B cell (primary cell): Measurements from ENCODE around the gene AMBRA1. TPM values are rescaled to one million over a fixed set of nuclear protein-coding genes. Genes with fewer than 3 reads are reported as not detected.

Experiments used
- ATAC-seq: fragments of 200-7000 bp; cut with Tn5 transposase; one replicate; pipeline ENCODE4 v1.10.0; 2021; ENCODE audit warnings: low read depth, mild to moderate bottlenecking, moderate number of reproducible peaks, moderate library complexity
- CTCF ChIA-PET: fragments of 350-600 bp; sonication (Branson Sonifier 250); formaldehyde crosslinking; loops from one replicate; lab custom pipeline; 2021; ENCODE audit warnings: antibody characterized with exemption, inconsistent platforms; lab: Charles Lee
- POLR2A ChIA-PET: fragments of 350-600 bp; sonication (Branson Sonifier 250); formaldehyde crosslinking; loops from one replicate; lab custom pipeline; 2021; ENCODE audit warnings: antibody characterized with exemption; lab: Charles Lee
- DNase-seq: peaks from one replicate; pipeline ENCODE4 v3.0.0; 2013
- H2AFZ ChIP-seq: 2 replicates; pipeline ENCODE4 v1.6.1; 2012; ENCODE audit warnings: mild to moderate bottlenecking, low read depth, low read length; ENCODE audit not compliant: insufficient read depth, poor library complexity, severe bottlenecking
- H3K27ac ChIP-seq, 2 donors: 1 replicate in 1 of 2; 2 replicates in 1 of 2; pipeline ENCODE4 v1.5.1; 2012 to 2013; ENCODE audit warnings: low read length in 2 of 2, mild to moderate bottlenecking in 2 of 2, moderate library complexity in 1 of 2
- H3K27me3 ChIP-seq, 4 experiments: fragments of 200-600 bp in 1 of 4; sonication (generic) in 1 of 4; replicated peaks in 1 of 4; 1 replicate in 2 of 4; 2 replicates in 2 of 4; pipeline versions ENCODE4 v1.6.1 to v1.7.0; 2013 to 2016; ENCODE audit warnings: low read length in 3 of 4, mild to moderate bottlenecking in 2 of 4, mixed read lengths in 1 of 4, moderate library complexity in 1 of 4; ENCODE audit not compliant: insufficient read depth in 4 of 4, control insufficient read depth in 3 of 4; ENCODE audit errors: control extremely low read depth in 1 of 4
- H3K36me3 ChIP-seq, 2 experiments: replicated peaks in 1 of 2; 1 replicate in 1 of 2; 2 replicates in 1 of 2; pipeline versions ENCODE4 v1.6.1 to v1.7.1; 2013; ENCODE audit warnings: low read length in 1 of 2; ENCODE audit not compliant: insufficient read depth in 2 of 2, control insufficient read depth in 1 of 2; ENCODE audit errors: control extremely low read depth in 1 of 2, extremely low read depth in 1 of 2
- H3K4me1 ChIP-seq, 2 donors: fragments of 200-600 bp in 1 of 2; sonication (generic) in 1 of 2; 1 replicate in 1 of 2; 2 replicates in 1 of 2; pipeline versions ENCODE4 v1.5.1 to v1.6.1; 2013 to 2017; ENCODE audit warnings: low read length in 2 of 2; ENCODE audit not compliant: control insufficient read depth in 2 of 2, insufficient read depth in 2 of 2
- H3K4me2 ChIP-seq: replicated peaks from 2 replicates; pipeline ENCODE3; 2012; ENCODE audit warnings: mild to moderate bottlenecking, low read depth, low read length; ENCODE audit not compliant: poor library complexity, severe bottlenecking
- H3K4me3 ChIP-seq, 5 experiments: fragments of 200-600 bp in 1 of 5; sonication (generic) in 1 of 5; 1 replicate in 3 of 5; 2 replicates in 2 of 5; pipeline versions ENCODE4 v1.5.1 to v1.7.0; 2011 to 2016; ENCODE audit warnings: low read length in 4 of 5, mild to moderate bottlenecking in 4 of 5, low read depth in 2 of 5, control low read depth in 1 of 5, moderate library complexity in 1 of 5; ENCODE audit not compliant: insufficient read depth in 1 of 5; ENCODE audit errors: control extremely low read depth in 1 of 5, extremely low read depth in 1 of 5
- H3K79me2 ChIP-seq: fragments of 200-600 bp; sonication (generic); one replicate; pipeline ENCODE4 v1.6.0; 2016; ENCODE audit warnings: low read length; ENCODE audit not compliant: control insufficient read depth, insufficient read depth
- H3K9ac ChIP-seq: fragments of 200-600 bp; sonication (generic); 2 replicates; pipeline ENCODE4 v1.6.1; 2017; ENCODE audit warnings: mild to moderate bottlenecking, low read length, moderate library complexity
- H3K9me3 ChIP-seq, 3 donors: one replicate each; pipeline versions ENCODE4 v1.6.1 to v1.7.1; 2013; ENCODE audit warnings: low read length in 2 of 3; ENCODE audit not compliant: control insufficient read depth in 2 of 3, insufficient read depth in 1 of 3; ENCODE audit errors: control extremely low read depth in 1 of 3
- H4K20me1 ChIP-seq: 2 replicates; pipeline ENCODE4 v1.6.0; 2012; ENCODE audit warnings: mild to moderate bottlenecking, low read length; ENCODE audit not compliant: insufficient read depth, control insufficient read depth, poor library complexity, severe bottlenecking
- H3K27ac Mint-ChIP-seq: one replicate; pipeline ENCODE4 v1.8.0; 2021; ENCODE audit warnings: mixed read lengths
- H3K27me3 Mint-ChIP-seq: one replicate; pipeline ENCODE4 v1.8.0; 2021; ENCODE audit warnings: mixed read lengths
- H3K4me1 Mint-ChIP-seq: one replicate; pipeline ENCODE4 v1.8.0; 2021; ENCODE audit warnings: mixed read lengths
- H3K4me3 Mint-ChIP-seq: one replicate; pipeline ENCODE4 v1.8.0; 2021; ENCODE audit warnings: mixed read lengths
- H3K9me3 Mint-ChIP-seq: one replicate; pipeline ENCODE4 v1.8.0; 2022; ENCODE audit warnings: mixed read lengths; ENCODE audit not compliant: insufficient read depth
- EZH2 ChIP-seq: IDR thresholded peaks from 2 replicates; pipeline ENCODE4 v1.6.1; 2012; ENCODE audit warnings: borderline replicate concordance, low read depth, mild to moderate bottlenecking, moderate library complexity, low read length; ENCODE audit not compliant: insufficient read depth, poor library complexity, severe bottlenecking
- WGBS: methylation state at CpG from one replicate; pipeline ENCODE4 v1.1.5; 2013; ENCODE audit warnings: missing lambda C conversion rate; ENCODE audit not compliant: insufficient coverage; 5-methylcytosine and 5-hydroxymethylcytosine counted together
- intact Hi-C: fragments of 100-400 bp; cut with micrococcal nuclease; formaldehyde crosslinking; loops from one replicate; pipeline ENCODE4 v1.10.0; 2022
- polyA plus RNA-seq: library from polyadenylated mRNA; depleted of rRNA; stranded (reverse); fragments of >200 nt; gene quantifications from 2 replicates; pipeline ENCODE4 v1.2.3, GENCODE V29; 2012
- total RNA-seq, 2 donors: library from RNA; stranded (reverse); fragments of 120-200 nt in 1 of 2; gene quantifications; 1 replicate in 1 of 2; 2 replicates in 1 of 2; pipeline versions ENCODE4 v1.2.3 to v1.2.4, GENCODE V29; 2013 to 2022
- TF ChIP-seq, protein P1 (sequence below): fragments of 200-600 bp; IDR thresholded peaks from one replicate; pipeline ENCODE4 v1.8.0; 2022; ENCODE audit warnings: antibody characterized with exemption, mild to moderate bottlenecking

AMBRA1 gene
- total and polyA plus RNA-seq, 2 donors (not counting 1 experiment from before 2014, with no cell fraction given), result 13.8 to 36.1 TPM

DNA sequence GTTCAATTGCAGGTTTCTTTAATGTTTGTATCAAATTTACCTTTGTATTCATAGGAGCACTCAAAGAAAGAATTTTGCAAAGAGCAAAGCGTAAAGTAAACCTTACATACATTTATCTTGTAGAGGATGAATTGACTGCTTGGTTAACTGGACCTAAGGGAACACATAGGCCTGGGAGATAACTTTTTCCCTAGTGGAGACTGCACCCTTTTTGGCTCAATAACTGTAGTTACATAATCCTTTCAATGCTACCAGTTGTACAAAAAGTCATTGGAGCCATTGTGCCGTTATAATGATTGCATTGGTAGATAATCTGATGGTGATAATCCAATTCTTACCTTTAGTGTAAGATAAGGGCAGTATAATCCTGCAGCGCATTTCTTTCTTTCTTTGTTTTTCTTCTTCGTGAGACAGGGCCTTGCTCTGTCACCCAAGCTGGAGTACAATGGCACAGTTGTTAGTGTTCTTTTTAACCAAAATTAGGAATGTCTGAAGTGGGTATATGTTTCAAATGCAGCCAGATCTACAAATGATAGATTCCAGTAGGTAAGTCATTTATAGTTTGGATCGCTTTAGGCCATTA lies 41.8 kb upstream of the AMBRA1 start:
- H3K36me3 ChIP-seq, result peaks cover 4 to 35% of the 10 kb centered on the region in 2 experiments
- H3K27me3 Mint-ChIP-seq, result no peaks in the 10 kb centered on the region
- H3K27ac Mint-ChIP-seq, result no peak overlapping the region

More for the DNA sequence above, 41.8 kb upstream of the AMBRA1 start:
- H3K4me3 Mint-ChIP-seq, result no peak overlapping the region
- Histone ChIP-seq H3K27ac (no peak overlapping the region), H3K4me2 (no peak overlapping the region), H3K27me3 (no peaks in the 10 kb centered on the region), H3K9me3 (no peaks in the 10 kb centered on the region), H4K20me1 (peaks cover 11% of the 10 kb centered on the region), H3K4me3 (no peak overlapping the region), H2AFZ (no peak overlapping the region), H3K9ac (no peak overlapping the region), H3K79me2 (peaks cover 39% of the 10 kb centered on the region), H3K4me1 (no peaks in the 10 kb centered on the region)
- TF ChIP-seq, protein P1, sequence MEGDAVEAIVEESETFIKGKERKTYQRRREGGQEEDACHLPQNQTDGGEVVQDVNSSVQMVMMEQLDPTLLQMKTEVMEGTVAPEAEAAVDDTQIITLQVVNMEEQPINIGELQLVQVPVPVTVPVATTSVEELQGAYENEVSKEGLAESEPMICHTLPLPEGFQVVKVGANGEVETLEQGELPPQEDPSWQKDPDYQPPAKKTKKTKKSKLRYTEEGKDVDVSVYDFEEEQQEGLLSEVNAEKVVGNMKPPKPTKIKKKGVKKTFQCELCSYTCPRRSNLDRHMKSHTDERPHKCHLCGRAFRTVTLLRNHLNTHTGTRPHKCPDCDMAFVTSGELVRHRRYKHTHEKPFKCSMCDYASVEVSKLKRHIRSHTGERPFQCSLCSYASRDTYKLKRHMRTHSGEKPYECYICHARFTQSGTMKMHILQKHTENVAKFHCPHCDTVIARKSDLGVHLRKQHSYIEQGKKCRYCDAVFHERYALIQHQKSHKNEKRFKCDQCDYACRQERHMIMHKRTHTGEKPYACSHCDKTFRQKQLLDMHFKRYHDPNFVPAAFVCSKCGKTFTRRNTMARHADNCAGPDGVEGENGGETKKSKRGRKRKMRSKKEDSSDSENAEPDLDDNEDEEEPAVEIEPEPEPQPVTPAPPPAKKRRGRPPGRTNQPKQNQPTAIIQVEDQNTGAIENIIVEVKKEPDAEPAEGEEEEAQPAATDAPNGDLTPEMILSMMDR, result no peak
- no peak for TF ChIP-seq EZH2
- no peak for ATAC-seq
- ChIA-PET CTCF (no interaction called here), POLR2A (no interaction called here)
- 100% methylated on average over 1 of the region's 5 CpGs for whole genome bisulfite sequencing
- H3K4me1 Mint-ChIP-seq, result no peaks in the 10 kb centered on the region
- intact Hi-C loops, result no loop called here
- no peak for DNase-seq
- no peaks in the 10 kb centered on the region for H3K9me3 Mint-ChIP-seq
